ENCODE measurements around the gene AGBL2.
"Not testable (repeated sequence)": the region's sequence is repeated elsewhere in the genome, so short reads cannot be mapped to it uniquely, and the experiment has no call there.

Gene AGBL2

DNA sequence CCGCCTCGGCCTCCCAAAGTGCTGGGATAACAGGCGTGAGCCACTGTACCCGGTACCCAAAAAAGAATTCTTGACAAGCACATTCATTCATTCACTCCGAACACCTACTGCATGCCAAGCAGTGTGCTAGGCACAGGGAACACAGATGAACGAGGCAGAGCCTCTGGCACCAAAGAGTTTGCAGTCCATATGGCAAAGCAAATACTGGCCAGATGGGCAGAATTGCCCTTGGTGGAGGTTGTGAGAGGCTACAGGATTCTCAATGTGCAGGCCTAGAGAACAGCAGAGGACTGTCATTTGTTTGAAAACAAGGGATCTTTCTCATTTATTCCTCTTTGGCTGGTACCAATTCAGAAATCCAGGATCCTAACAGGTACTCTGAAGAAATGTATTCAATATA is 45.3 kb downstream of the AGBL2 start:
- Histone ChIP-seq H3K9ac (no peak overlapping the region), H2AFZ (ENCODE audit: low read depth) (no peak overlapping the region), H3K27me3 (ENCODE audit: insufficient read depth, low read depth) (no peaks in the 10 kb centered on the region), H3K4me2 (no peak overlapping the region), H3K27ac (no peak overlapping the region), H3K4me3 (IDR thresholded peaks at IDR 0.05; ENCODE audit: insufficient read depth, low read depth, low read length) (no peak overlapping the region), H3K4me1 (ENCODE audit: low read depth, poor library complexity, severe bottlenecking) (no peaks in the 10 kb centered on the region), H3K36me3 (ENCODE audit: insufficient read depth) (no peaks in the 10 kb centered on the region), H4K20me1 (ENCODE audit: insufficient read depth) (no peaks in the 10 kb centered on the region), H3K79me2 (ENCODE audit: insufficient read depth, low read depth) (no peaks in the 10 kb centered on the region)
- TF ChIP-seq, protein P1, sequence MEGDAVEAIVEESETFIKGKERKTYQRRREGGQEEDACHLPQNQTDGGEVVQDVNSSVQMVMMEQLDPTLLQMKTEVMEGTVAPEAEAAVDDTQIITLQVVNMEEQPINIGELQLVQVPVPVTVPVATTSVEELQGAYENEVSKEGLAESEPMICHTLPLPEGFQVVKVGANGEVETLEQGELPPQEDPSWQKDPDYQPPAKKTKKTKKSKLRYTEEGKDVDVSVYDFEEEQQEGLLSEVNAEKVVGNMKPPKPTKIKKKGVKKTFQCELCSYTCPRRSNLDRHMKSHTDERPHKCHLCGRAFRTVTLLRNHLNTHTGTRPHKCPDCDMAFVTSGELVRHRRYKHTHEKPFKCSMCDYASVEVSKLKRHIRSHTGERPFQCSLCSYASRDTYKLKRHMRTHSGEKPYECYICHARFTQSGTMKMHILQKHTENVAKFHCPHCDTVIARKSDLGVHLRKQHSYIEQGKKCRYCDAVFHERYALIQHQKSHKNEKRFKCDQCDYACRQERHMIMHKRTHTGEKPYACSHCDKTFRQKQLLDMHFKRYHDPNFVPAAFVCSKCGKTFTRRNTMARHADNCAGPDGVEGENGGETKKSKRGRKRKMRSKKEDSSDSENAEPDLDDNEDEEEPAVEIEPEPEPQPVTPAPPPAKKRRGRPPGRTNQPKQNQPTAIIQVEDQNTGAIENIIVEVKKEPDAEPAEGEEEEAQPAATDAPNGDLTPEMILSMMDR (conservative IDR thresholded peaks at IDR 0.05; ENCODE audit: low read depth, low read length), result no peak

DNA sequence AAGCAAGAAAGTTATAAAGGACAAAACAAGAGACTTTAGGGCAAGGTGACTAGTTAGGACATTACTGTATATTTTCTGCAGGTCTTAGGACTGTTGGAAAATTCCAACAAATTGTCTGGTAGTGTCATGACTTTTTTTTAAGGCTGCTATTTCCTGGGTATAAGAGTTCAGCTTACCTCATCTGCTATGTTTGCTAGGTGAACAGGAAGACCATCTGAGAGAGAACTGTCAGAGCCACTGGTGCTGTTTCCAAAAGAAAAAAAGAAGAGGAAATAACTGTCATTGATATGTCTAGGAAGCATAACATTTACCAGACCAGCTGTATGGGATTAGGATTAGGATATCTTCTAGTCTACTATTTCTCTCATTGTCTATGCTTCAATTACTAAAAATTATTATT is 46.5 kb downstream of the AGBL2 start:
- Histone ChIP-seq H3K79me2 (ENCODE audit: insufficient read depth, low read depth) (no peaks in the 10 kb centered on the region), H3K4me2 (no peak overlapping the region), H4K20me1 (ENCODE audit: insufficient read depth) (no peaks in the 10 kb centered on the region), H3K27ac (no peak overlapping the region), H3K27me3 (ENCODE audit: insufficient read depth, low read depth) (no peaks in the 10 kb centered on the region), H3K9ac (no peak overlapping the region), H3K4me3 (IDR thresholded peaks at IDR 0.05; ENCODE audit: insufficient read depth, low read depth, low read length) (no peak overlapping the region), H3K4me1 (ENCODE audit: low read depth, poor library complexity, severe bottlenecking) (peaks cover 2% of the 10 kb centered on the region), H2AFZ (ENCODE audit: low read depth) (no peak overlapping the region), H3K36me3 (ENCODE audit: insufficient read depth) (no peaks in the 10 kb centered on the region)
- TF ChIP-seq, protein P1 (conservative IDR thresholded peaks at IDR 0.05; ENCODE audit: low read depth, low read length), result no peak

DNA sequence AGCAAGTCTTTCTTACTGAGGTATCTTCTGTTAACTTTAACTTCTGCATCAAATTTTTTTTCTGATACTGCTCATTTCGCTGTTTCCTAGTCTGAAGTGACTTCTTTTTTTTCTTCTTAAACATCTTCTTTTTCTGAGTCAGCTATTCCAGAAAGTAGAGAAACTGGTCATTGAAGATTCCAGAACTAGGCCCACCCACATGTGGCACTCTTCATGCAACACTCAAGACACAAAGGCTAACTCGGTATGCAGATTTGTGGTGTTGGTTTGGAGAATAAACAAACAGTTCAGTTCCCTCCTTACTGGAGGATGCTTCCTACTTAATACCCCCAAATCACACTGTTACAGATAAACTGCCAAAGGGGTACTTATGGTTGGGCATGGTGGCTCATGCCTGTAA is 47.6 kb downstream of the AGBL2 start:
- H3K27ac ChIP-seq, result no peak overlapping the region
- no peak overlapping the region for H3K4me3 ChIP-seq (IDR thresholded peaks at IDR 0.05; ENCODE audit: insufficient read depth, low read depth, low read length)

DNA sequence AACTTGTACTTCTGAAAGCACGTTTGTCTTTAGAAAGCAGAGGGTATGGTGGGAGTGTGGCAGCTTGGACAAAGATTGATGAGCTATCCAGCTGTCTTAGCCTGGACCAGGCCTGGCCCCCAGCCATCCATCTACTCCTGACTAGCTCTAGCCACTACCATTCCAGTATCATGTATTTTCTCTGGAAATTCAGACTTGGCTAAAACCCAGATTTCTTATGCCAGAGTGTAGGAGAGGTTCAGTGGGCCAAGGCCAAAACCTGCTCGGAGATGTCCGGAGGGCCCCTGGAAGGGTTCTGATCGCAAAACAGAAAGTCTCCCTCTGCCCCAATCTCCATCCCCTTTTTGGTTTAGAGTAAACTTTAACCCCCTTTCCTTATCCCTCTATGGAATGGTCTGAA is 48.0 kb downstream of the AGBL2 start:
- H3K4me1 ChIP-seq (ENCODE audit: low read depth, poor library complexity, severe bottlenecking), result peaks cover 12% of the 10 kb centered on the region
- no peak overlapping the region for H2AFZ ChIP-seq (ENCODE audit: low read depth)
- no peak overlapping the region for H3K4me2 ChIP-seq
- H3K36me3 ChIP-seq (ENCODE audit: insufficient read depth), result no peaks in the 10 kb centered on the region
- H3K27ac ChIP-seq, result no peak overlapping the region
- no peak overlapping the region for H3K4me3 ChIP-seq (IDR thresholded peaks at IDR 0.05; ENCODE audit: insufficient read depth, low read depth, low read length)
- H3K27me3 ChIP-seq (ENCODE audit: insufficient read depth, low read depth), result no peaks in the 10 kb centered on the region
- TF ChIP-seq, protein P1 (conservative IDR thresholded peaks at IDR 0.05; ENCODE audit: low read depth, low read length), result no peak
- no peaks in the 10 kb centered on the region for H4K20me1 ChIP-seq (ENCODE audit: insufficient read depth)
- no peak overlapping the region for H3K9ac ChIP-seq
- no peaks in the 10 kb centered on the region for H3K79me2 ChIP-seq (ENCODE audit: insufficient read depth, low read depth)

More for the DNA sequence above, 47.6 kb downstream of the AGBL2 start:
- H3K27me3 ChIP-seq (ENCODE audit: insufficient read depth, low read depth), result no peaks in the 10 kb centered on the region
- H3K9ac ChIP-seq, result no peak overlapping the region
- no peak overlapping the region for H3K4me2 ChIP-seq
- H3K79me2 ChIP-seq (ENCODE audit: insufficient read depth, low read depth), result no peaks in the 10 kb centered on the region
- no peaks in the 10 kb centered on the region for H4K20me1 ChIP-seq (ENCODE audit: insufficient read depth)
- H3K4me1 ChIP-seq (ENCODE audit: low read depth, poor library complexity, severe bottlenecking), result peaks cover 12% of the 10 kb centered on the region
- H2AFZ ChIP-seq (ENCODE audit: low read depth), result no peak overlapping the region
- TF ChIP-seq, protein P1 (conservative IDR thresholded peaks at IDR 0.05; ENCODE audit: low read depth, low read length), result no peak
- no peaks in the 10 kb centered on the region for H3K36me3 ChIP-seq (ENCODE audit: insufficient read depth)

DNA sequence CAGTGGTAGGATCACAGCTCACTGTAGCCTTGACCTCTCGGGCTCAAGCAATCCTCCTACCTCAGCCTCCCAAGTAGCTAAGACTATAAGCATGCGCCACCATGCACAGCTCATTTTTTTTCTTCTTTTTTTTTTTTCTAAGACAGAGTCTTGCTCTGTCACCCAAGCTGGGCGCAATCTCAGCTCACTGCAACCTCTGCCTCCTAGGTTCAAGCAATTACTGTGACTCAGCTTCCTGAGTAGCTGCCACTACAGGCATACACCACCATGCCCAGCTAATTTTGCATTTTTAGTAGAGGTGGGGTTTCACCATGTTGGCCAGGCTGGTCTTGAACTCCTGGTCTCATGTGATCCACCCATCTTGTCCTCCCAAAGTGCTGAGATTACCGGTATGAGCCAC is 50.2 kb downstream of the AGBL2 start:
- H4K20me1 ChIP-seq (ENCODE audit: insufficient read depth); H3K4me2 ChIP-seq; H3K4me3 ChIP-seq (IDR thresholded peaks at IDR 0.05; ENCODE audit: insufficient read depth, low read depth, low read length); H2AFZ ChIP-seq (ENCODE audit: low read depth); H3K27ac ChIP-seq; H3K79me2 ChIP-seq (ENCODE audit: insufficient read depth, low read depth); H3K36me3 ChIP-seq (ENCODE audit: insufficient read depth); H3K27me3 ChIP-seq (ENCODE audit: insufficient read depth, low read depth); H3K9ac ChIP-seq: not testable (repeated sequence)
- peaks cover 12% of the 10 kb centered on the region for H3K4me1 ChIP-seq (ENCODE audit: low read depth, poor library complexity, severe bottlenecking)

All from KMS-11 (cell line).